HepG2 (cell line): ENCODE data around the gene CACNA1G. TPM values are rescaled to one million over a fixed set of nuclear protein-coding genes. Genes with fewer than 3 reads are reported as not detected.

Experiments
- GLI4 ChIP-seq: sonication (generic); formaldehyde crosslinking; IDR thresholded peaks from 2 replicates; pipeline ENCODE4 v1.5.1; 2020; ENCODE audit warnings: missing genetic modification reagents, mild to moderate bottlenecking, moderate library complexity, borderline replicate concordance
- KAT7 ChIP-seq: IDR thresholded peaks from 2 replicates; pipeline ENCODE4 v1.6.1; 2018; ENCODE audit warnings: borderline replicate concordance, missing compliant biosample characterization
- MAFG ChIP-seq: sonication (generic); formaldehyde crosslinking; IDR thresholded peaks from 2 replicates; pipeline ENCODE4 v1.5.1; 2020; ENCODE audit warnings: mild to moderate bottlenecking, missing genetic modification reagents
- NONO ChIP-seq, 2 experiments: fragments of 450-650 bp in 1 of 2; sonication (generic) in 1 of 2; formaldehyde crosslinking in 1 of 2; IDR thresholded peaks in 1 of 2; conservative IDR thresholded peaks in 1 of 2; 2 replicates each; pipeline versions ENCODE4 v1.6.1 to v1.8.0; 2017 to 2022; ENCODE audit warnings: mild to moderate bottlenecking in 1 of 2, missing genetic modification reagents in 1 of 2, moderate library complexity in 1 of 2
- SPEN ChIP-seq: sonication (generic); formaldehyde crosslinking; IDR thresholded peaks from 2 replicates; pipeline ENCODE4 v1.5.1; 2020; ENCODE audit warnings: low read depth, mild to moderate bottlenecking, missing genetic modification reagents
- ZMYM2 ChIP-seq: sonication (generic); formaldehyde crosslinking; IDR thresholded peaks from 2 replicates; pipeline ENCODE4 v1.8.0; 2022; ENCODE audit warnings: mild to moderate bottlenecking, missing genetic modification reagents
- ZNF367 ChIP-seq: sonication (generic); formaldehyde crosslinking; IDR thresholded peaks from 2 replicates; pipeline ENCODE4 v1.4.0; 2020; ENCODE audit warnings: missing genetic modification reagents, borderline replicate concordance
- ZNF484 ChIP-seq: sonication (generic); formaldehyde crosslinking; IDR thresholded peaks from 2 replicates; pipeline ENCODE4 v1.5.1; 2020; ENCODE audit warnings: mild to moderate bottlenecking, low read depth, missing genetic modification reagents, borderline replicate concordance
- ZNF879 ChIP-seq: sonication (generic); formaldehyde crosslinking; IDR thresholded peaks from 2 replicates; pipeline ENCODE4 v1.8.1; 2023; ENCODE audit warnings: missing genetic modification reagents
- polyA plus RNA-seq, 8 experiments: library from polyadenylated mRNA; depleted of rRNA in 3 of 8; stranded (reverse) in 7 of 8; unstranded in 1 of 8; fragments of >200 nt; fragmentation: Illumina TruSeq in 4 of 8; extraction: Trizol in 4 of 8; gene quantifications; 2 replicates each; pipeline versions ENCODE4 v1.2.1 to v1.2.3, GENCODE V29; 2011 to 2016; ENCODE audit warnings: low read depth in 4 of 8, missing spikeins in 1 of 8, mixed read lengths in 1 of 8; ENCODE audit not compliant: insufficient read depth in 1 of 8
- total RNA-seq, 5 experiments: library from RNA; depleted of rRNA; stranded (reverse); fragments of >200 nt; fragmentation: Illumina TruSeq; extraction: Trizol; gene quantifications; 2 replicates each; pipeline ENCODE4 v1.2.3, GENCODE V29; 2016; ENCODE audit warnings: low read depth in 1 of 5
- TF ChIP-seq, protein P1 (sequence below): sonication (generic); formaldehyde crosslinking; IDR thresholded peaks from 2 replicates; pipeline ENCODE4 v1.5.0; 2020; ENCODE audit warnings: missing genetic modification reagents, mild to moderate bottlenecking, borderline replicate concordance
- TF ChIP-seq, protein P2 (sequence below): sonication (generic); formaldehyde crosslinking; IDR thresholded peaks from 2 replicates; pipeline ENCODE4 v1.8.1; 2023; ENCODE audit warnings: missing genetic modification reagents, mild to moderate bottlenecking, borderline replicate concordance
- TF ChIP-seq, protein P3 (sequence below): IDR thresholded peaks from 2 replicates; pipeline ENCODE4 v1.6.1; 2016; ENCODE audit warnings: mild to moderate bottlenecking, missing biosample characterization, missing genetic modification reagents
- TF ChIP-seq, protein P4 (sequence below): sonication (generic); formaldehyde crosslinking; IDR thresholded peaks from 2 replicates; pipeline ENCODE4 v1.4.0; 2020; ENCODE audit warnings: missing genetic modification reagents, mild to moderate bottlenecking, borderline replicate concordance
- TF ChIP-seq, protein P5 (sequence below): IDR thresholded peaks from 2 replicates; pipeline ENCODE4 v1.6.1; 2016; ENCODE audit warnings: low read depth, control low read depth
- TF ChIP-seq, protein P6 (sequence below): sonication (generic); formaldehyde crosslinking; IDR thresholded peaks from 2 replicates; pipeline ENCODE4 v1.4.0; 2020; ENCODE audit warnings: missing genetic modification reagents
- TF ChIP-seq, protein P7 (sequence below): sonication (generic); formaldehyde crosslinking; conservative IDR thresholded peaks from 2 replicates; pipeline ENCODE4 v1.4.0; 2020; ENCODE audit warnings: missing genetic modification reagents

The CACNA1G gene
- total and polyA plus RNA-seq, 2 of the 13 experiments (the other 11 are each of a cell fraction or from before 2014, with no cell fraction given): 0.02 TPM; not detected in 1

DNA sequence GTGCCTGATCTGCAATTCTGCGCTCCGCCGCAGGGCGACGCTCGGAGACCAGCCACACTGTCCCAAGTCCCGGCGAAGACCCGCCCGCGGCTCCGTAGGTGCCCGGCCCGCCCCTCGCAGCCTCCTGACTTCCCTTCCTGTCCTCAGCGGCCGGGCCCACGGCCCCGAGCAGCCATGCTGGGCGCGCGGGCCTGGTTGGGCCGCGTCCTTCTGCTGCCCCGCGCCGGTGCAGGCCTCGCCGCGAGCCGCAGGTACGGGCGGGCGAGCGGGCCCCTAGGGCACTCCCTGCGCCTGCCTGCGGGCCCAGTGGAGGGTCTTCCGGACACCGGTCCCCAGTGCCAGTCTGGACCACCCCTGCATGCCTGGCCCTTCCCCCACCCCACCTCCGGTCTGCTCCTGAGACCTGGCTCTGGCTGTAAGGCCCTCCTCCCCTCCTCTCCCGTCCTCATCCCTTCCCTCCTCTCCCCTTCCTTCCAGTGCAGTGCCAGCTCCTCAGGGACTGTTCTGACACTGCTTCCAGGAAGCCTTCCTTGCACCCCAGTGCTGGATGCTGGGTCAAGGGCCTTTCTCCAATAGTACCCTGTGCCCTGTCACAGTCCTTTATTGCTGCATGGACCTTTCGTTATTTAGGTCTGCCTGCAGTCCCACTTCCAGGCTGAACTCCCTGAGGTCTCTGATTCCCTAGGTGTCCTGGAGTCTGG is 13.3 kb upstream of the CACNA1G start, which contains the start of gene SPATA20 (continued):
- TF ChIP-seq, protein P1, sequence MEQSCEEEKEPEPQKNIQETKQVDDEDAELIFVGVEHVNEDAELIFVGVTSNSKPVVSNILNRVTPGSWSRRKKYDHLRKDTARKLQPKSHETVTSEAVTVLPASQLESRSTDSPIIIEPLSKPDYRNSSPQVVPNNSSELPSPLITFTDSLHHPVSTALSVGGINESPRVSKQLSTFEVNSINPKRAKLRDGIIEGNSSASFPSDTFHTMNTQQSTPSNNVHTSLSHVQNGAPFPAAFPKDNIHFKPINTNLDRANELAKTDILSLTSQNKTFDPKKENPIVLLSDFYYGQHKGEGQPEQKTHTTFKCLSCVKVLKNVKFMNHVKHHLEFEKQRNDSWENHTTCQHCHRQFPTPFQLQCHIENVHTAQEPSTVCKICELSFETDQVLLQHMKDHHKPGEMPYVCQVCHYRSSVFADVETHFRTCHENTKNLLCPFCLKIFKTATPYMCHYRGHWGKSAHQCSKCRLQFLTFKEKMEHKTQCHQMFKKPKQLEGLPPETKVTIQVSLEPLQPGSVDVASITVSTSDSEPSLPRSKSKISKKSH (CRISPR knock-in tag): no peak
- TF ChIP-seq ZNF484 (CRISPR knock-in tag) (no peak), MAFG (no peak), KAT7 (CRISPR knock-in tag) (no peak; the same call in 1 of the 2 replicates), SPEN (CRISPR knock-in tag) (peak; percentile 72; the same call in 1 of the 2 replicates), GLI4 (CRISPR knock-in tag) (peak; percentile 60; the same call in 1 of the 2 replicates), NONO (IDR thresholded peaks at IDR 0.05) (no peak), NONO (CRISPR knock-in tag; conservative IDR thresholded peaks at IDR 0.05) (peak; percentile 80; the same call in 1 of the 2 replicates), ZMYM2 (CRISPR knock-in tag) (no peak), ZNF367 (CRISPR knock-in tag) (peak; percentile 77; the same call in 1 of the 2 replicates), ZNF879 (CRISPR knock-in tag) (0 out of 2 replicates have a peak, but pooled peaks have one; percentile 73)
- TF ChIP-seq, protein P2, sequence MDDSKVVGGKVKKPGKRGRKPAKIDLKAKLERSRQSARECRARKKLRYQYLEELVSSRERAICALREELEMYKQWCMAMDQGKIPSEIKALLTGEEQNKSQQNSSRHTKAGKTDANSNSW (CRISPR knock-in tag): peak; percentile 43; the same call in 1 of the 2 replicates
- TF ChIP-seq, protein P3, sequence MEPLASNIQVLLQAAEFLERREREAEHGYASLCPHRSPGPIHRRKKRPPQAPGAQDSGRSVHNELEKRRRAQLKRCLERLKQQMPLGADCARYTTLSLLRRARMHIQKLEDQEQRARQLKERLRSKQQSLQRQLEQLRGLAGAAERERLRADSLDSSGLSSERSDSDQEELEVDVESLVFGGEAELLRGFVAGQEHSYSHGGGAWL (CRISPR knock-in tag): peak; percentile 83
- TF ChIP-seq, protein P4, sequence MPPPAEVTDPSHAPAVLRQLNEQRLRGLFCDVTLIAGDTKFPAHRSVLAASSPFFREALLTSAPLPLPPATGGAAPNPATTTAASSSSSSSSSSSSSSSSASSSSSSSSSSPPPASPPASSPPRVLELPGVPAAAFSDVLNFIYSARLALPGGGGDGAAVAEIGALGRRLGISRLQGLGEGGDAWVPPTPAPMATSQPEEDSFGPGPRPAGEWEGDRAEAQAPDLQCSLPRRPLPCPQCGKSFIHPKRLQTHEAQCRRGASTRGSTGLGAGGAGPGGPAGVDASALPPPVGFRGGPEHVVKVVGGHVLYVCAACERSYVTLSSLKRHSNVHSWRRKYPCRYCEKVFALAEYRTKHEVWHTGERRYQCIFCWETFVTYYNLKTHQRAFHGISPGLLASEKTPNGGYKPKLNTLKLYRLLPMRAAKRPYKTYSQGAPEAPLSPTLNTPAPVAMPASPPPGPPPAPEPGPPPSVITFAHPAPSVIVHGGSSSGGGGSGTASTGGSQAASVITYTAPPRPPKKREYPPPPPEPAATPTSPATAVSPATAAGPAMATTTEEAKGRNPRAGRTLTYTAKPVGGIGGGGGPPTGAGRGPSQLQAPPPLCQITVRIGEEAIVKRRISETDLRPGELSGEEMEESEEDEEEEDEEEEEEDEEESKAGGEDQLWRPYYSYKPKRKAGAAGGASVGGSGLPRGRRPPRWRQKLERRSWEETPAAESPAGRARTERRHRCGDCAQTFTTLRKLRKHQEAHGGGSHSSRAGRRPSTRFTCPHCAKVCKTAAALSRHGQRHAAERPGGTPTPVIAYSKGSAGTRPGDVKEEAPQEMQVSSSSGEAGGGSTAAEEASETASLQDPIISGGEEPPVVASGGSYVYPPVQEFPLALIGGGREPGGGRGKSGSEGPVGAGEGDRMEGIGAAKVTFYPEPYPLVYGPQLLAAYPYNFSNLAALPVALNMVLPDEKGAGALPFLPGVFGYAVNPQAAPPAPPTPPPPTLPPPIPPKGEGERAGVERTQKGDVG: peak; percentile 33; the same call in 1 of the 2 replicates
- TF ChIP-seq, protein P5, sequence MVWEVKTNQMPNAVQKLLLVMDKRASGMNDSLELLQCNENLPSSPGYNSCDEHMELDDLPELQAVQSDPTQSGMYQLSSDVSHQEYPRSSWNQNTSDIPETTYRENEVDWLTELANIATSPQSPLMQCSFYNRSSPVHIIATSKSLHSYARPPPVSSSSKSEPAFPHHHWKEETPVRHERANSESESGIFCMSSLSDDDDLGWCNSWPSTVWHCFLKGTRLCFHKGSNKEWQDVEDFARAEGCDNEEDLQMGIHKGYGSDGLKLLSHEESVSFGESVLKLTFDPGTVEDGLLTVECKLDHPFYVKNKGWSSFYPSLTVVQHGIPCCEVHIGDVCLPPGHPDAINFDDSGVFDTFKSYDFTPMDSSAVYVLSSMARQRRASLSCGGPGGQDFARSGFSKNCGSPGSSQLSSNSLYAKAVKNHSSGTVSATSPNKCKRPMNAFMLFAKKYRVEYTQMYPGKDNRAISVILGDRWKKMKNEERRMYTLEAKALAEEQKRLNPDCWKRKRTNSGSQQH: 0 out of 2 replicates have a peak, but pooled peaks have one; percentile 57
- TF ChIP-seq, protein P6, sequence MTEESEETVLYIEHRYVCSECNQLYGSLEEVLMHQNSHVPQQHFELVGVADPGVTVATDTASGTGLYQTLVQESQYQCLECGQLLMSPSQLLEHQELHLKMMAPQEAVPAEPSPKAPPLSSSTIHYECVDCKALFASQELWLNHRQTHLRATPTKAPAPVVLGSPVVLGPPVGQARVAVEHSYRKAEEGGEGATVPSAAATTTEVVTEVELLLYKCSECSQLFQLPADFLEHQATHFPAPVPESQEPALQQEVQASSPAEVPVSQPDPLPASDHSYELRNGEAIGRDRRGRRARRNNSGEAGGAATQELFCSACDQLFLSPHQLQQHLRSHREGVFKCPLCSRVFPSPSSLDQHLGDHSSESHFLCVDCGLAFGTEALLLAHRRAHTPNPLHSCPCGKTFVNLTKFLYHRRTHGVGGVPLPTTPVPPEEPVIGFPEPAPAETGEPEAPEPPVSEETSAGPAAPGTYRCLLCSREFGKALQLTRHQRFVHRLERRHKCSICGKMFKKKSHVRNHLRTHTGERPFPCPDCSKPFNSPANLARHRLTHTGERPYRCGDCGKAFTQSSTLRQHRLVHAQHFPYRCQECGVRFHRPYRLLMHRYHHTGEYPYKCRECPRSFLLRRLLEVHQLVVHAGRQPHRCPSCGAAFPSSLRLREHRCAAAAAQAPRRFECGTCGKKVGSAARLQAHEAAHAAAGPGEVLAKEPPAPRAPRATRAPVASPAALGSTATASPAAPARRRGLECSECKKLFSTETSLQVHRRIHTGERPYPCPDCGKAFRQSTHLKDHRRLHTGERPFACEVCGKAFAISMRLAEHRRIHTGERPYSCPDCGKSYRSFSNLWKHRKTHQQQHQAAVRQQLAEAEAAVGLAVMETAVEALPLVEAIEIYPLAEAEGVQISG (CRISPR knock-in tag): peak; percentile 91
- TF ChIP-seq, protein P7, sequence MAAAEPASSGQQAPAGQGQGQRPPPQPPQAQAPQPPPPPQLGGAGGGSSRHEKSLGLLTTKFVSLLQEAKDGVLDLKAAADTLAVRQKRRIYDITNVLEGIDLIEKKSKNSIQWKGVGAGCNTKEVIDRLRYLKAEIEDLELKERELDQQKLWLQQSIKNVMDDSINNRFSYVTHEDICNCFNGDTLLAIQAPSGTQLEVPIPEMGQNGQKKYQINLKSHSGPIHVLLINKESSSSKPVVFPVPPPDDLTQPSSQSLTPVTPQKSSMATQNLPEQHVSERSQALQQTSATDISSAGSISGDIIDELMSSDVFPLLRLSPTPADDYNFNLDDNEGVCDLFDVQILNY (CRISPR knock-in tag): peak; percentile 48
